Suppressor macrophage (primary cell): ENCODE results near the gene ARL6IP5.

ENCODE experiments used
- DNase-seq, 4 experiments: peaks; one replicate each; pipeline ENCODE4 v3.0.0-alpha.2; 2020 to 2022

ARL6IP5 gene

DNA sequence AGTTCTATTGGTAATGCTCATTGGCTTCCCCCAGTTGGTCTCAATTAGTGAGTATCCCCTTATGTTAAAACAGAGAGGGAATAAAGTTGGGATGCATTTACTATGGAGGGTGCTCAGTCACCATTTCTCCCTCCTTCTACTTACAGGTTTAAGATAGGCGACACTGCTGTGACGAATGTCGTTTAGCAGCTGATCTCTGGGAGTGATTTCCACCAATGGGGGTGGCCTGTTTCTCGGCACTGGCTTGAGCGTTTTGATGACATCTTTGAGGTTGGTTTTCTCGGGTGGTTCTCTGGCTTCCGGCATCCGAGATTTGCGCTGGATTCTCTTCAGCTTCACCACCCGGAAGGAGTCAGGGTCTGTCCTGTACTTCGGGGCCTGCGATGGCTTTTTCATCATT, 33.8 kb downstream of the ARL6IP5 start:
- no peak for DNase-seq

GRCh38 chr3:69119138-69119537, 34.4 kb downstream of the ARL6IP5 start:
- DNase-seq, result no peak

DNA sequence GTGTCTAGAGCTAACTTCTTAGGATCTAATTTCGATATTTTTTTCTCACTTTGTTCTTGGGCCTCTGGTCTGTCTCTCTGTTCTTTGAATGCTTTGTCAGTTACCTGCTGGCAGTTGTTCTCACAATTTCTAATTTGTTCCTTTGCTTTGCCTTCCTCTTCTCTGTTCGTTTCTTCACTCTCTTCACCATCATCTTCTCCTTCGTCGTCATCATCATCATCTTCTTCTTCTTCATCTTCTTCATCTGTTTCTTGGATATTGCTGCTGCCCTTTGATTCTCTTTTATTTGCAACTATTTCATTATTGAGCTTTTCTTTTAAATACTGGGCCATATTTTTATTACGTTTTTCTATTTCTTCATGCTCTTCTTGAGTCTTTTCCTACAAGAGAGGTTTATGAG, 34.9 kb downstream of the ARL6IP5 start:
- no peak for DNase-seq

DNA sequence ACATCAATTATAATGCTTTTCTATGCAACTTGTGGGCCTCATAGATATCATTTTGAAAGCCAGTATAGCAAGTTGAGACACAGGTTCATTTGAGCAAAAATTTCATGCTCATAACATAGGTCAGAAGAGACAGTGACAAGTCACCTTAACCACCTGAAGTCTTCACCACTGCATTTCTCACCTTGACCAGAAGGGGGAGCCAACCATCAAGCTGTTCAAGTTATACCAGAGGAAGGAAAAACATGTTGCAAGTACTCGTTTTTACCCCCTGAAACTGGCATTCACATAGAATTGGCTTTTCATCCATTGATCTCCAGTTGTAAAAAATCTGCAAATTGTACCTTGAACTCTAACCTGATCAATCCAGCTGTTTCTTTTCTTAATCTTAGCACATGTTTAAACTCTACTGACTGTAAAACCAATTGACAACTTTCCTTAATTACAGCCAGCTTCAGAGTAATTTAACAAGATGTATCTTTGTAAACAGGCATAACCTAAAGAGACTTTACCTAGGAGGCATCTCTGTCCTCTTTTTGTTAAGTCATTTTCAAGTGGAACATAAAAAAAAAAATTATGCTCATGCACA, 36.2 kb downstream of the ARL6IP5 start:
- peak; percentile 73 to 82 (median 76) for DNase-seq

DNA sequence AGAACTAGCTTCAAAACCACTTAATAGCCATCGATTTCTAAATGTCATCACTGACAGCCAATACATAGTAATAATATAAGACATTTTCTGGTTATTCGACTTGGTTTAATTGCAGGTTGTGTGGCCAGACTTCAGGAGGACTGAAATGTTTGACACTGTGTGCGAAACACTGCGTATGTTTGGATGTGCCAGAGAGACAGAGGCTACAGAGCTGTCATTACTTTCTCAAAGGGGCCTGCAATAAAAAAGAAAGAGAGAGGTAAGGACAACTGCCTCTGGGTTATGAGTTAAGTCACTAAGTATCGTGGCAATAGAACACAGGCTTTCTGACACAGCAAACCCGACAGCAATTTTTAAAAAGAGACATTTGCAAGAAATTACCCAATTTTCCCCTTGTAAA, 36.8 kb downstream of the ARL6IP5 start:
- no peak for DNase-seq

DNA sequence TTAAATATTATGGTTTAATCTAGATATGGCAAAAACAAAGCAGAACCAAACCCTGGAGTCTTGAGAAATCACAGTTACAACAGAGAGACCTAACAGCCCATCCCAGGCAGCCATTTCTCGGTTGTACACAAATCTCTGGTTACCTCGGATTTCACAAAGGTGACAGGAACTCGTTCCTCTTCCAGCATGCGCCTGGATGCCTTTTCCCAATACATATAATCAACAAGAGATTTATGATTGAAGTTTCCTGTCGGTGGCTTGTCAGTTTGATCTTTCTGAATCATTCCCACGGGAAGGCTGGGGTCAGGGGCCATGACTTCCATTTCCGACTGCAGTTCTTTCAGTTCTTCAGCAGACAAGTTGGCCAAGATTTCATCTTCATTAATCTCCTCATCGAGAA, 37.2 kb downstream of the ARL6IP5 start:
- DNase-seq, result peak in 3 of 4 experiments; percentile 7 to 25 (median 11)

DNA sequence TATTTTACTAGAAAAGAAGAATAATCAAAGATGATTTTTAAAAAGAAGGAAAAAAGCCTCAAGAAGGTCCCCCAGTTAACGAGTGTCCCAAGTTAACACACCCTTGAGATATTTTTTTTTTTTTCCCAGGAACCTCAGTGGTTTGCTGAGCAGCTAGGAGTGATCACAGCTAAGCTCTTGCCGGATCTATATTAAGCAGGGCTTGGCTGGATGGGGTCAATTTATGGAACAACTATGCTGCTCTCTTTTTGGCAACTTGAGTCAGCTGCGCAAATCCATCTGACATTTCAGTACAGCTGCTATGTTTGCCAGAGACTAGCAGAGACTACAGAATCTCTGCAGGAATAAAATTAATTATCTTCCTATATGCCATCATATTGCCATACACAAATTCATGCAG, 37.7 kb downstream of the ARL6IP5 start, which contains the start of gene LMOD3:
TSS of gene LMOD3 (minus strand) at position 193 of the 400 bp plus-strand sequence. CDS start 209 bp downstream, outside the sequence.
- no peak for DNase-seq

DNA sequence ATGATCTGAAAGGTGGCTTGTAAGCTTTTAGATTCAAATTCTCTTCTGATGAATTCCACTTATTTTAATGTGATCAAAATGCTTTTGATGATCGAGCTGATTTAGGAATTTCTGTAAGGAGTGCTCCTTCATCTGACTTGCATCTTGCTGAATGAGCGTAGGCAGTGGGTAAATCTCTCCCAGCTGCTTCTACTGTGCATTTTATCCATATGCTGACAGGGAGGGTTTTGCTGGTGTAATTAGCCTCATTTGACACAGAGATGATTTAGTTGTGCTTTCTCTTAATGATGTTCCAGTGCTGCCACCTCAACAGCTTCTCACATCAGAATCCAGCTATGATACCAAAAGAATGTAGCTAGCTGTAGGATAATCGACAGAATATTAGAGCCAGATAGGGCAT, 41.5 kb downstream of the ARL6IP5 start:
- DNase-seq, result no peak

GRCh38 chr3:69126999-69127398, 42.3 kb downstream of the ARL6IP5 start:
- no peak for DNase-seq

GRCh38 chr3:69128509-69128908, 43.8 kb downstream of the ARL6IP5 start:
- DNase-seq, result no peak

DNA sequence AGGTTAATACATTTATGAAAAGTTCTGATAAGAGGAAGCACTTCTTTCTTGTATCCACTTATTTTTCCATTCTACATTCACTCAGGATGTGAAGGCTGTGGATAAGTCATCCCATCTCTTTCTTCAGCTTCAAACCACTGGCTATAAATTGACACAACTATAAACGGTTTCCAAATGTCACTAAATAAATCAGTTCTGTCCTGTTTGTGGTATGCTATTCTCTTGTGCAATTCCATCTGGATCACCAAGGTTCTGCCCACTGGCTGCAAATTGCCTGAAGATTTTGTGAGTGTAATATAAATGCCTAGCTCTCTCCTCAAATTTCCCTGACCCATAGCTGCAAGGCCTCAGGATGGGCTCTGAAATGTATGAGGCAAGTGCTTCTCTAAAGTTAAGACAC, 44.8 kb downstream of the ARL6IP5 start:
- no peak for DNase-seq

- no peak for DNase-seq
Measured at GRCh38 chr3:69130689-69131088, 46.0 kb downstream of the ARL6IP5 start.

DNA sequence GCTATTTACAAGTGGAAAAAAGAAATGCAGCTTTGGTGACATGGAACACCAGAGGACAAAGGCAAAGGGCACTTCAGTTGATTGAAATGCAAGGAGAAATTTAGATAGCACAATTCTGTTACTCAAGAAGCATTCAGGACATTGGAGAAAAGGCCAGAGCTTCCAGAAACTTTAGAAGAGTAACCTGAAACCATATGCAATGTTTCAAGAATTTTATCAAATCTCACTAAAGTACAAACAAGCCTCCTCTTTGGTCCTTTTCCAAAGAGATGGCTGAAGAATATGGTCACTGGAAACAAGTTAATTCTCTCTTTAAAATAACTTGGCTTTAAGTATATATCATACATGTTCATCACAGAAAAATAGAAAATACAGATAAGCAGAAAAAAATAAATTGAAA, 52.3 kb downstream of the ARL6IP5 start:
- no peak for DNase-seq

- DNase-seq, result no peak
Measured at GRCh38 chr3:69137412-69137811, 52.7 kb downstream of the ARL6IP5 start.

DNA sequence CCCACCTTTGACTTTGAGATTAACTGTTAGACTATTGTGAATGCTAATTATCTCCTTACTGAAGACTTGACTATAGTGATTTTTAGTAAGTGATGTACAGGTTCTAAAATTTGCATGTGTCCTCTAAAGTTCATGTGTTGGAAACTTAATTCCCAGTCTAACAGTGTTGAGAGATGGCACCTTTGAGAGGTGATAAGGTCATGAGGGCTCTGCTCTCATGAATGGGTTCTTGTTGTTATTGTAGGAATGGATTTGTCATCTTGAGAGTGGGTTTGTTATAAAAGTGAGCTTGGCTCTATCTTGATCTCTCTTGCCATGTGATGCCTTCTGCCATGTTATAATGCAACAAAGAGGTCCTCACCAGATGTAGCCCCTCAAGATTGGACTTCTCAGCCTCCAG, 56.6 kb downstream of the ARL6IP5 start:
- no peak for DNase-seq

- no peak for DNase-seq
Measured at GRCh38 chr3:69142090-69142489, 57.4 kb downstream of the ARL6IP5 start.

DNA sequence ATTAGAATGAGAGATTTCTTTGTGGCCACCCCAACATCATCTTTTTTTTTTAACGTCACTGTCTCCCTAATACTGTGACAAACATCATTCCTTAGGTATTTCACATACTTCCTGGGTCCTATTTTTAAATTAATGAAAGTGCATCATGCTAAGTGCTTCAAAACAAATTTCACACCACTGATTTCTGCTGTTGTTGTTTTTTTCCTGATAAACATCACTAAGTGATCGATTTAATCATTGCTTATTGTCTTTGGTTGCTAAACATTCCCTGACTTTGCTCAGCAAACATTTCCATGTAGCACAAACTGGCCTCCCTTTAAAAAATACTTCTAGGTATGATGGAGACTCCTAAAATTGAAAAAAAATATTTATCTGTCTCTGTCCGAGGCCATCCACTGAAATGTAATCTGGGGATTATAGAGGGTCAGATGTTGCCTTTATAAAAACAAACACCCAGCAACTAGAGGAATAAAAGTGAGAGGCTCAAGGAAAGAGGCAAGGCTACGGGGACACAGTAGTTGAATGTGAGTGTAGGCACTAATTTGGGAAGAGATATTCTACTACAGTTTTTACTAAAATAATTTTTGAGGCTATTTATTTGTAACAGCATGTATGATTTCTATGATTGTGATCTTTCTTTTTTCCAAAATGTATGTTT, 58.2 kb downstream of the ARL6IP5 start:
- no peak for DNase-seq

DNA sequence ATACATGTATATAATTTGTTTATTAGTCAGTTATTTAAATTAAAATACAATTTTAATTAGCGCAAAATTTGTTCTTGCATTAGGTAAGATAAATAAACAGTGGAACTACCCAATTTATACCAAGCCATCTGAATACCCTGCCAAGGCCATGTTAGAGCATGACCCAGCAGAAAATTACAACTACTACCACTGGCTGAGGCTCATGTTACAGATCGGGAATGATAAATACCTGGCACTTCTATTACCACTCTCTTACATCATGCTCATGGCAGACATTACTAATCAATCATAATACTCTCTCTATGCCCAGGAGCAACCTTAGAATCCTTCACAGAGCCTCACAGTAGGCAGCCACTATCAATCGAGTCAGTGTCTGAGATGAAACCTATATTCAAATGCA, 58.9 kb downstream of the ARL6IP5 start:
- no peak for DNase-seq

DNA sequence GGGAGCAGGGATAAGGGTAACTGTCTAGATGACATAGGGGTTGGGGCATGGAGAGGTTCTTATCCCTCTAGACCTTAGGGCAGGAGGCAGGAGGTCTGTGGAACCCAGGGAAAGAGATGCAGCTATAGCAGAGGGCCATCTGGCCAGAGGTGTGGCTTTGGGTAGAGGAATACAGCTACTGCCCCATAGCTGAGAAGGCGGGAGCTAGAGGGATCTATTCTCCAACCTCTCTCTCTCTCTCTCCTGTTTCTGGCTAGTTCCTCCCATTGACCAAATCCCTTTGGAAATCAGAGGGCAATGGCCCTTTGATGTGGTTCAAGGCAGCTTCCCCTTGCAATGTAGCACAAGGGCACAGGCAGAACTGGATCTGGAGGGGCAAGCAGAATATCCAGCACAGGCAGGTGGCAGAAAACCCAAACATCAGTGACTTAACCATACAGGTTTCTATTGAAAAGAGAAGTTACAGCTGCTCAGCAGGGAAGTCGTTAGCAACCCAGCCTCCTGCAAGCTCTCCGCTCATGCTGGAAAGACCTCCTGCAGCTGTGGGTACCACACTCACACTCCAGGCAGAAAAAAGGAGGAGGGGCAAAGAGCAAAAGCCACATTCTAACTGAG, 60.0 kb downstream of the ARL6IP5 start:
- no peak for DNase-seq

GRCh38 chr3:69145688-69146087, 61.0 kb downstream of the ARL6IP5 start:
- DNase-seq, result no peak

GRCh38 chr3:69149586-69149985, 64.8 kb downstream of the ARL6IP5 start:
- DNase-seq, result no peak
